Thoracic aorta (tissue), 2 donors: ENCODE data around the gene ZNF629. TPM values are rescaled to one million over a fixed set of nuclear protein-coding genes. Genes with fewer than 3 reads are reported as not detected.

ENCODE experiments used
- ATAC-seq: fragments of 150-250 bp; one replicate; pipeline ENCODE4 v1.8.0; 2017; ENCODE audit warnings: low read depth; ENCODE audit not compliant: insufficient number of reproducible peaks, low FRiP score
- DNase-seq: peaks from one replicate; pipeline ENCODE4 v3.0.0-alpha.2; 2020; ENCODE audit warnings: low spot score
- H3K27ac ChIP-seq, 2 donors: fragments of 200-600 bp; sonication (generic); 1 replicate in 1 of 2; 2 replicates in 1 of 2; pipeline ENCODE4 v1.5.1; 2016; ENCODE audit warnings: mild to moderate bottlenecking in 2 of 2, moderate library complexity in 2 of 2
- H3K27me3 ChIP-seq: fragments of 200-600 bp; sonication (generic); replicated peaks from 2 replicates; pipeline ENCODE4 v1.6.0; 2016; ENCODE audit warnings: mild to moderate bottlenecking; ENCODE audit not compliant: insufficient read depth
- H3K36me3 ChIP-seq: fragments of 200-600 bp; sonication (generic); one replicate; pipeline ENCODE4 v1.5.1; 2016
- H3K4me1 ChIP-seq, 2 donors: fragments of 200-600 bp; sonication (generic); 1 replicate in 1 of 2; 2 replicates in 1 of 2; pipeline versions ENCODE4 v1.5.1 to v1.6.0; 2016; ENCODE audit warnings: low read depth in 2 of 2, mild to moderate bottlenecking in 1 of 2; ENCODE audit not compliant: control insufficient read depth in 1 of 2
- H3K4me3 ChIP-seq: fragments of 200-600 bp; sonication (generic); 2 replicates; pipeline ENCODE4 v1.5.1; 2016; ENCODE audit warnings: mild to moderate bottlenecking
- H3K9me3 ChIP-seq: fragments of 200-600 bp; sonication (generic); 2 replicates; pipeline ENCODE4 v1.5.1; 2016
- CTCF ChIP-seq: fragments of 200-600 bp; sonication (generic); IDR thresholded peaks from one replicate; pipeline ENCODE4 v1.5.1; 2019; ENCODE audit warnings: antibody characterized with exemption
- total RNA-seq, 2 donors: library from RNA; depleted of rRNA; stranded (reverse); fragments of >200 nt; gene quantifications; one replicate each; pipeline versions ENCODE4 v1.1.0 to v1.2.3, GENCODE V29; 2016

ZNF629 gene
- total RNA-seq, 2 donors from 2014 or later = 10.7 to 18.8 TPM

- no peaks in the 10 kb centered on the region for H3K27me3 ChIP-seq
- peaks cover 7 to 18% of the 10 kb centered on the region in 2 donors for H3K4me1 ChIP-seq
- peaks cover 23% of the 10 kb centered on the region for H3K36me3 ChIP-seq
- H3K4me3 ChIP-seq = no peak overlapping the region
- TF ChIP-seq CTCF = no peak
- ATAC-seq (no peak), DNase-seq (no peak)
- H3K27ac ChIP-seq = no peak overlapping the region
- no peaks in the 10 kb centered on the region for H3K9me3 ChIP-seq
These were observed 7.4 kb downstream of the ZNF629 start for GRCh38 chr16:30779596-30779995.

DNA sequence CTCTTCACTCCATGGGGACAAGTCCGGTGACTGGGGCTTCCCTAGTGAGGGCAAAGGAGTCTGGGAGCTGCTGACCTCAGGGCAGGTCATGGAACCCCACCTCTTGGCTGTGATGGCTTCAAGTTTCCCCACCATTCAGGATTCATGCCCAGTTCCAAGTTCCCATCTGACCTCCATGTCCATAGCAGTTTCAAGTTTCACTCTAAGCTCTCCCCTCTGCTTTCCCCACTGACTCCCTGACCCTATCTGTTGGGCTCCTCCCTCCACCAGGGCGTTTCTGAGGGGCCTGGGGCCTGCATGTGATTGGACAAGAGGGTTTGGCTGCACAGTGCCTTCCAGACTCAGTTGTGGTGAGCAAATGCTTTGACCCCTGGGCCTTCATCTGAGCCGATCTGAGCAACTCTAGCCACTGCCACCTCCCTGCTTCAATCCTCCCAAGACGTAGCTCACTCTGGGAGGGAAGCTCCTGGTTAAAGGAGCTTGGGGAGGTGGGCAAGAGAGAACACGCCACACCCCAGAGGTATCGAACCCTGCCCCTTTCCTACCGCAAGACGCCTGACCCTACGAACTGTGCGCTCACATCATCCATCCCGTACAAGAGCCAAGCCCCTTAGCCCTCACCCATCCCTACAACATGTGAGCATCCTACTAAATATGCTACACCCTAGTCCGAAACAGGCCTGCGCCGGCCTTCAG, 8.3 kb downstream of the ZNF629 start:
- H3K4me3 ChIP-seq = no peak overlapping the region
- peaks cover 22% of the 10 kb centered on the region for H3K36me3 ChIP-seq
- H3K27ac ChIP-seq = no peak overlapping the region
- ATAC-seq (no peak), DNase-seq (no peak)
- TF ChIP-seq CTCF = no peak
- no peaks in the 10 kb centered on the region for H3K27me3 ChIP-seq
- no peaks in the 10 kb centered on the region for H3K9me3 ChIP-seq
- H3K4me1 ChIP-seq = peaks cover 7 to 21% of the 10 kb centered on the region in 2 donors

- no peak for TF ChIP-seq CTCF
- H3K4me3 ChIP-seq = no peak overlapping the region
- ATAC-seq = no peak
These were observed 9.3 kb downstream of the ZNF629 start for GRCh38 chr16:30777591-30778297.

DNA sequence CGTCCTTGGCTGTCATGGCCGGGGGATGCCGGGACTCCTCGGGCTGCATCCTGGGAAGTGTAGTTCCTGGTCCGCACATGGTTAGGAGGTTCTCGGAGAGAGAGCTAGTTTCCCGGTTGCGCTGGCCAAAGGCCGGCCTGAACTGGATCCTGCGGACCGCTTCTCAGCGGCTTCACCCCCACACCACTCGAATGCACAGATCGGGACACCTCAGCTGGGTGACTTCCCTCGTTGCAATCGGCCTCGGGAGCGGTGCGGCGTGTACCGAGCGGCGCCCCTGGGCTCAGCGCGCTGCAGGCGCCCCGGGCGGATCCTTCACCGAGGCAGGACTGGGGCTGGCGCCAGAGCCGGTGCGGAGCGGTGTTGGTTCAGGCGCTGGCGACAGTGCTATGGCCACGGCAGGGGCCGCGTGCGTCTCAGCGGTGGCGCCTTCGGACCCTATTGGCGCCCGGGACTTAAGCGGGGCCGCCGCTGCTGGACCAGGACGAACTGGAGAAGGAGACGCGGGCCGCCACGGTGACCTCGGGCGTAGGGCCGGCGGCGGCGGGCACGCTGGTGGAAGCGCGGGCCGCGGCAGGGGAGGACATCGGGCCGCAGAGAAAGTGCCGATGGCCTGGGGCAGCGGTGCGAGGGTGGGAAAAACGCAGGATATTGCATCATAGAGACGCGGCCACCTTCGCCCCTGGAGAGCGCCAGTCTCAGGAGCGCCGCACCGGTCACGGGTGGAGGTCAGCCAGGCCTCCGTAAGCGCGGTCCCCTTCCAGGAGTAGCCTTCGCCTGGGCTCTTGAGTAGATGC, 11.4 kb downstream of the ZNF629 start:
- no peaks in the 10 kb centered on the region for H3K9me3 ChIP-seq
- peak; percentile 59 for ATAC-seq
- peak overlapping the region; percentile 60 to 76 for H3K27ac ChIP-seq
- H3K4me1 ChIP-seq = peaks cover 7 to 21% of the 10 kb centered on the region in 2 donors
- peaks cover 24% of the 10 kb centered on the region for H3K36me3 ChIP-seq
- peak; percentile 50 for DNase-seq
- TF ChIP-seq CTCF = no peak
- no peaks in the 10 kb centered on the region for H3K27me3 ChIP-seq
- peak overlapping the region; percentile 90 for H3K4me3 ChIP-seq

More at GRCh38 chr16:30777591-30778297, 9.3 kb downstream of the ZNF629 start:
- H3K36me3 ChIP-seq = peaks cover 18% of the 10 kb centered on the region
- H3K4me1 ChIP-seq = peaks cover 7 to 21% of the 10 kb centered on the region in 2 donors
- no peak overlapping the region for H3K27ac ChIP-seq
- DNase-seq = no peak
- H3K9me3 ChIP-seq = no peaks in the 10 kb centered on the region
- no peaks in the 10 kb centered on the region for H3K27me3 ChIP-seq

GRCh38 chr16:30775131-30775391, 11.9 kb downstream of the ZNF629 start:
- peak overlapping the region; percentile 90 for H3K4me3 ChIP-seq
- no peak for TF ChIP-seq CTCF
- H3K4me1 ChIP-seq = peaks cover 7 to 21% of the 10 kb centered on the region in 2 donors
- no peak for DNase-seq
- ATAC-seq = no peak
- H3K9me3 ChIP-seq = no peaks in the 10 kb centered on the region
- H3K27ac ChIP-seq = peak overlapping the region; percentile 60 to 76
- no peaks in the 10 kb centered on the region for H3K27me3 ChIP-seq
- H3K36me3 ChIP-seq = peaks cover 29% of the 10 kb centered on the region
